Measurements from ENCODE around the gene CCDC43.
"Not testable (repeated sequence)": the region's sequence is repeated elsewhere in the genome, so short reads cannot be mapped to it uniquely, and the experiment has no call there.

Gene CCDC43, protein sequence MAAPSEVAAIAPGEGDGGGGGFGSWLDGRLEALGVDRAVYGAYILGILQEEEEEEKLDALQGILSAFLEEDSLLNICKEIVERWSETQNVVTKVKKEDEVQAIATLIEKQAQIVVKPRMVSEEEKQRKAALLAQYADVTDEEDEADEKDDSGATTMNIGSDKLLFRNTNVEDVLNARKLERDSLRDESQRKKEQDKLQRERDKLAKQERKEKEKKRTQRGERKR

DNA sequence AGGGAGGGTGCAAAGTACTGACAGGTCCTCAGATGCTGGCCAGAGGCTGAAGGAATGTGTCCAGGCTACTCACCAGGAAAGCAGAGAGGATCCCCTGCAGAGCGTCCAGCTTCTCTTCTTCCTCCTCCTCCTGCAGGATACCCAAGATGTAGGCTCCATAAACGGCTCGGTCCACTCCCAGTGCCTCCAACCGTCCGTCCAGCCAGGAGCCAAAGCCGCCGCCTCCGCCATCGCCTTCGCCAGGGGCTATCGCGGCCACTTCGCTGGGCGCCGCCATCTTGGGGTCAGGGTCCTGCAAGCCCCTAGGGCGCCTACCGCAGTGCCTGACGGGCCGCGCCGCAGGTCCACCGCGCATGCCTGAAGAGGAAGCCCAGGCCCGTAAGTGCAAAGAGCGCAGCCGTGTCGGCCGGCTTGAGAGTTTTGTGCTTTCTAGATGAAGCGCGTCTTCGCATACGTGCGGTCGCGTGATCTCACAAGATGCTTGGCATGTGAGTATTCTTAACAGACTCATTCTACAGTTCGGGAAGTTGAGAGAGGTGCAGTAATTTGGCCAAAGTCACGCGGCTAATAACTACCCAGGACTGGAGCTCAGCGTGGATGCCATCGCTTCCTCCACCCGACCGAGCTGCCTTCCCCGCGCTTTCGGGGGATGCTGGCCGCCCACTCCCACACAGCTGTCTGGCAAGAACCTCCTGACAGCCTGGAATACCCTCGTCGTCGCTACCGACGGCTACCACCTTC is at the start of gene CCDC43:
CCDC43 (minus strand) TSS at position 300 of the 741 bp plus-strand sequence; CDS start at position 277, 23 bp downstream.
- DNase-seq = peak; percentile 92

DNA sequence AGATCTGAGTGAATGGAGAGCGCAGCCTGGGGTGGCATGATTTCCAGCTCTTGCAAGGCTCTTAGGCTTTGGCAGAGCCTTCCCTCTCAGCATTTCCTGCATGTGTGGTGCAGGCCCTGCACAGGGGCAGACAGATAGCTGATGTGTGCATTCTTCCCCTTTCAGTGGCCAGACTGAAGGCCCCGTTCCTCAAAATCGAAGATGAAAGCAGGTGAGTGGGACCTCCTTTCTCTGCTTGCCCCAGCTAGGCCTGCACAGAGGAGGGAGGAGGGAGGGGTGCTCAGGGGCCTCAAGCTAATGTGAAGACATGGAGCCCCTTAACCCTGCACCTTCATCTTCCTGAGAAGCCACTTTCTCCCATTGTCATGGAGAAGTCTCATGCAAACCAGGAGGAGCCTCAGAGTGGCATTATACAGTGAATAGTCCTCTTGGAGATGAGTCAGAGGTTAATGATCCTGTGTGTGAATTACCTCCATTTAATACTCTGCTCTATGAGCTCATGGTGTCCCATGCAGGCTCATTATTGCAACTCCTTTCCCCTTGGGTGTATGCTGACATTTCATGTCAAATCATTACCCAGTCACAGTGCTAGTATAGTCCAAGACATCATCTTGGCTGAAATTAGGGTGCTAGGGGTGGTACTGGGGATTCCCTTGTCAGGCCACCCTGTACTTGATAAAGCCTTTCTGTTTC is 48.8 kb upstream of the CCDC43 start:
- DNase-seq = no peak

DNA sequence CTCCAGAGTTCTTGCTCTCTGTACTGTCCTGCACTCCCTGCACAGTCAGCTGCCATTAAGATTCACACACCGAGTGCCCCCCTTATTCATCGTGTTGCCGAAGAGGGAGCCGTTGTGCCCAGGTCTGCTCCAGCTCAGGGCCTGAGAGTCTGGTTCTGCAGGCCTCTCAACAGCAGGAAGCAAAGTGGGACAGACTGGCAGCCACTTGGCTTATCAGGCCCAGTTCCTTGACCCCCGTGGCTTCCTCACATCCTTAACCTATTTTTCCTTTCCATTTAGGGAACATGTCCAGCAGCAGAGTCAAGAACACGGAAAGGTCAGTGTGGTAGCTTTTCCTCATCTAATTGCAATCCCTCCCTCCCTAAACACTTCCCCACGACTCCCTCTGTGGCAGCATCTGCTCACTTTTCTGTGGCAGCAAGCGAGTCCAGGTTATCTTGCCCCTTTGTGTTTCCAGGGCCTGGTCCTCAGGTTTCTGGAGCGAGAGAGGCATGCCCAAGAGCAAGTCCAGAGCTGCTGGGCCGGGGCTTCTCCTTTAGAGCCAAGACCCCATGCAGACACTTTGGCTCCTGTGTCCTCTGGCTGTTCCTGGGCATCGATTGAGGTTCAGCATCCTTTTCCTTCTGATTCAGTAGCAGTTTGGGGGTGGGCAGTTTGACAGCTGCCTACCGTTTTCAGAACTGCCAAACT is 47.1 kb upstream of the CCDC43 start:
- no peak for DNase-seq

DNA sequence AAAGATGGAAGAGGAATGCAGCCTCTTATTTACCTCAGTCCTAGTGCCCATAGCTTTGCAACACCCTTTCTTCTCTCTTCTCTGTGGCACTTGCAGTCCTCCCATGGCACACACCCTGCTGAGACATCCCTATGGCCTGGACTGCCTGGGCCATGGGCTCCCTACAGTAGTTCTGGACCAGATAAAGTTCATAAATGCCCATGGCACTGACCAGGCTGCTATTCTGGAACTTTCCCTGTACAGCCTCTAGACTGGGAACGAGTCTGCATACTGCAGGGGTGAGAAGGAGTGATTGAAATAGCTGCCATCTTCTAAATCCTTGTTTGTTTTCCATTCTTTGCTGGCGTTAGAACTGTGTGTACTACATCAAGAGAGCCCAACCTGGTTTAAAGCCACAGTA is 44.7 kb upstream of the CCDC43 start:
- DNase-seq = no peak

DNA sequence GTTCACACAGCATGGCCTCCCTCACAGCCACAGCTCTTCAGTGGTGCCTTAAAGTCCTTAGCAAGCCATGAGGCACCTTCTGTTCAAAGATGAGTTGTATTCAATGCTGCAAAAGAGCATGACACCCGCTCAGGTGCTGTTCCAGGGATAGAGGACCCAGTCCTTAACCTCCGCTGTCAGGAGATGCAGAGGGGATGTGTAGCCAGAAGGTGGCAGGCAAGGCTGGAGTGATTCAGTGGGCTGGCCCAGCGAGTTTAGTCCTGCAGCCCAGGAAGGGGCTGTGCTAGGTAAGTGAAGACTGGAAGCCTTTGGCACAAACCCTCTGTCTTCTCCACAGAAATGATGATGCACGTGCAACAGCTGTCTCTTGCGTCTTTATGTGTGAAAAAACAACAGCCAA is 44.2 kb upstream of the CCDC43 start:
- no peak for DNase-seq

DNA sequence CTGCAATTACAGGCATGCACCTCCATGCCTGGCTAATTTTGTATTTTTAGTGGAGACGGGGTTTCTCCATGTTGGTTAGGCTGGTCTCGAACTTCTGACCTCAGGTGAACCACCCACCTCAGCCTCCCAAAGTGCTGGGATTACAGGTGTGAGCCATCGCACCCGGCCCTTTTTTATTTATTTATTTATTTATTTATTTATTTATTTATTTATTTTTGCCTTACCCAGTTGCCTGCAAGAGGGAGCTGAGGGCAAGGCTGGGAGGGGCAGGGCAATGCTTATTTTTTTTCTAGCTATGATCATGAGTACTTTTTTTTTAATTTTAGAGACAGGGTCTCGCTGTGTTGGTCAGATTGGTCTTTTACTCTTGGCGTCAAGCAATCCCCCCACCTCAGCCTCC is 36.5 kb upstream of the CCDC43 start:
- DNase-seq = not testable (repeated sequence)

DNA sequence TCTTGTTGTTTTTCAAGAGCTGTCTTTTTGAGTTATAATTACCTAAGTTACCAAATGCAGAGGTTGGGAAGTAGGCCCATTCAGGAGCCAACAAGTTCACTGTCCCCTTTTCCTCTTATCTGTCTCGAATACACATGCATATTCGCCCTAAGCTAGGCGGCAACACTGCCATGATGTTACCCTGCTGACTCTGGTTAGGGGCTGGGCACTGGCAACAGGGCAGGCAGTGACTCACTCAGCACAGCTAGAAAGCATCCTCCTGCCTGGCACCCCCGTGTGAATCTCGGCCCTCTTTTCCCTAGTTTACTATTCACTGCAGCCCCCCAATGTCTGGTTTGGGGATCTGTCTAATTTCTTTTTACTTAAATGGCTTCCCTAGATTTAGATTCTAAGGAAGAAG is 32.7 kb upstream of the CCDC43 start:
- no peak for DNase-seq

DNA sequence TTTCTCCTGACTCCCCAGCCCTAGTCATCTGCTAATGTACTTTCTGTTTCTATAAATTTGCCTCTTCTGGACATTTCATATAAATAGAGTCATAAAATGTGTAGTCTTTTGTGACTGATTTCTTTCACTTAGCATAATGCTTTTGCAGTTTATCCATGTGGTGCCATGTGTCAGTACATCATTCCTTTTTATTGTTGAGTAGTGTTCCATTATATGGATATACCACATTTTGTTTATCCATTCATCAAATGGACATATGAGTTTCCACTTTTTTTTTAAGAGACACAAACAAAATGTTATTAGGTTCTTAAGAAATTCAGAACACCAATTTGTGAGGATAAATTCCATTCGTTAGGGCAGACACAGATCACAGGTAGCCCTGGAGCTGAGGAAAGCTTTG is 29.9 kb upstream of the CCDC43 start:
- no peak for DNase-seq

DNA sequence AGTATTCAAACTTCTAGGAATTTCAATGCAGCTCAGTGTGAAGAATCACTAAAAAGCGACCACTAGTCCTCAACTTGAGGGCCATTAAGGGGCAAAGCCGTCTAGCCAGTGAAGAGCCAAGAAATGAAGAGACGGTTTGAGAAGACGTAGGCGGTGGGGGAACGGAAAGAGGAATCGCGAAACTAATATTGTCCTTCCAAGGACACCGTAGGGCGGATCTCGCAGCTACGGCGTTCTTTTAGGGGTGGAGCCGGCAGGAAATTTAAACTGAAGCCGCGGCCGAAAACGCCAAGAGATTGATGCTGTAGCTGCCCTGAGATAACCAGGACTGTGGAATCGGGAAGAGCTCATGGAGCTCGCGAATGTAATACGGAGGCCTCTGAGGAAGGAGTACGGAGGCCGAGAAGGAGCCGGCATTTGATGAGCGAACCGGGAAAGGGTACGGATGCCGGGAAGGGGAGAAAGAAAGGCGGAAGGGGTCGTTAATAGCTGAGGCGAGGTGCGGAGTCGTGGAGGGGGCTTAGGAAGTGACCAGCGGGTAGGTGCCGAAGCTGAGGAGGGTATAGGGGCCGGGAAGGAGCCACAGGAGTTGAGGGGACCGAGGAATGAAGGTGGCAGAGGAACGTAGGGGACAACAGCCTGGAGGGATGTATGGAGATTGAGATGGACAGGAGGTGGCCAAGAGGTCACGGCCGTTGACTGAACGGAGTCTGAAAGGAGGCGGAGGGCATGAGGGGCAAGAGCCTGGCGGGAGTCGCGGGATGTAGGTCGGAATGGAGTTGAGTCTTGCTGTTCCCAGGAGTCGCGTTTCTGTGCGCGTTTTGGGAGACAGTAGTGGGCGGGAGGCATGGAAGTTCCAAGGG is 19.1 kb upstream of the CCDC43 start, which contains the start of gene DBF4B:
DBF4B (plus strand) TSS at position 265 of the 863 bp plus-strand sequence; CDS start at position 421, 156 bp downstream.
- peak; percentile 83 for DNase-seq

DNA sequence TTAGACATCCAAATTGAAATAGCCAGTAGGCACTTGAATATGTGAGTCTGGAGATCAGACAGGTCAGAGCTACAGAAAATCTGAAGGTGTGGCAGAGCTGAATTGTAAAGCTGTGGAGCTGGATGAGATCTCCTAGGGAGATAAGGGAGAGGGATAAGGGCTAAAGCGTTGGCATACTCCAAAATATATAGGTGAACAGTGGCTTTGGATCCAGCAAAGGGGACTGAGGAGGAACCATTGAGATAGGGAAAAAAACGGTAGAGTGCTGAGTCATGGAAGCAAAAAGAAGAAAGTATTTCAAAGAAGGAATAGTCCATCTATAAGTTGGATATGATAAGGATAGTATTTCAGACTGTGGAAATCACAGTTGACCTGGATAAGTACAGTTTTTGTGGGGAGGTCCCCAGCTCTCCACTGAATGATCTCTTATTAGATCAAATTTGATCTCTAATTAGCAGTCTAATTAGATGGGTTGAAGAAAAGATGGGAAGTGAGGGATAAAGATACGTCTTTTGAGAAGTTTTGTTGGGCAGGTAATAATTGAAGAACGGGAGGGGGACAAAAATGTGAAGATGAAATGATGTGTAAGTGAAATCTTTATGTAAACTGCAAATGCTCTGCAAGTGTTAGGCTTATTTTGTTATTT is 18.3 kb upstream of the CCDC43 start:
- no peak for DNase-seq

DNA sequence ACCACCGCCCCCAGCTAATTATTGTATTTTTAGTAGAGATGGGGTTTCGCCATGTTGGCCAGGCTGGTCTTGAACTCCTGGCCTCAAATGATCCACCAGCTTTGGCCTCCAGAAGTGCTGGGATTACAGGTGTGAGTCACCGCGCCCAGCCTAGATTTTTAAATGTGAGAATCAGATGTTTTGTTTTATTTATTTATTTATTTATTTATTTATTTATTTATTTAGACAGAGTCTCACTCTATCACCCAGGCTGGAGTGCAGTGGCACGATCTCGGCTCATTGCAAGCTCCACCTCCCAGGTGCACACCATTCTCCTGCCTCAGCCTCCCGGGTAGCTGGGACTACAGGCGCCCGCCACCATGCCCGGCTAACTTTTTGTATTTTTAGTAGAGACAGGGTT is 10.7 kb upstream of the CCDC43 start:
- not testable (repeated sequence) for DNase-seq

DNA sequence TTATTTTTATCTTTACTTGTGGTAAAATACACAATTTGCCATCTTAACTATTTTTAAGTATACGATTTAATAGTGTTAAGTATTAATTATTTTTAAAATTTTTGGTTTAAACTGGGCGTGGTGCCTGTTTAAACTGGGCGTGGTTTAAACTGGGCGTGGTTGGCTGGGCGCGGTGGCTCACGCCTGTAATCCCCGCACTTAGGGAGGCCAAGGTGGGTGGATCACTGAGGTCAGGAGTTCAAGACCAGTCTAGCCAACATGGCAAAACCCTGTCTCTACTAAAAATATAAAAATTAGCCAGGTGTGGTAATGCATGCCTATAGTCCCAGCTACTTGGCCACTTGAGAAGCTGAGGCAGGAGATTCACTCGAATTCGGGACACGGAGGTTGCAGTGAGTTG is 4.0 kb upstream of the CCDC43 start:
- no peak for DNase-seq

DNA sequence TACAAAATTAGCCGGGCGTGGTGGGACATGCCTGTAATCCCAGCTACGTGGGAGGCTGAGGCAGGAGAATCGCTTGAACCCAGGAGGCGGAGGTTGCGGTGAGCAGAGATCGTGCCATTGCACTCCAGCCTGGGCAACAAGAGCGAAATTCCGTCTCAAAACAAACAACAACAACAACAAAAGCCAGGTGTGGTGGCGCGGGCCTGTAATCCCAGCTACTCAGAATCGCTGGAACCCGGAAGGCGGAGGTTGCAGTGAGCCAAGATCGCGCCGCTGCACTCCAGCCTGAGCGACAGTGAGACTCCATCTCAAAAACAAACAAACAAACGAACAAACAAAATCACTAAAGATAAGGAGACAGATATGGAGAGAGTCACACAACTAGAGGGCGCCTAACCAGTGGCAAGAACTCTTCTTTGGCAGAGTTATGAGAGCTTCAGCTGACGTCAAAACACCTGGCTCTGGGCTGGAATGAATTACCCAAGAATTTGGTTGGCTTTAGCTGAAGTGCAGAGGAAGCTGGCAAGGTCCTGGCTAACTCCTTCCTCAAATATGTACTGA is 1.2 kb upstream of the CCDC43 start:
- not testable (repeated sequence) for DNase-seq

DNA sequence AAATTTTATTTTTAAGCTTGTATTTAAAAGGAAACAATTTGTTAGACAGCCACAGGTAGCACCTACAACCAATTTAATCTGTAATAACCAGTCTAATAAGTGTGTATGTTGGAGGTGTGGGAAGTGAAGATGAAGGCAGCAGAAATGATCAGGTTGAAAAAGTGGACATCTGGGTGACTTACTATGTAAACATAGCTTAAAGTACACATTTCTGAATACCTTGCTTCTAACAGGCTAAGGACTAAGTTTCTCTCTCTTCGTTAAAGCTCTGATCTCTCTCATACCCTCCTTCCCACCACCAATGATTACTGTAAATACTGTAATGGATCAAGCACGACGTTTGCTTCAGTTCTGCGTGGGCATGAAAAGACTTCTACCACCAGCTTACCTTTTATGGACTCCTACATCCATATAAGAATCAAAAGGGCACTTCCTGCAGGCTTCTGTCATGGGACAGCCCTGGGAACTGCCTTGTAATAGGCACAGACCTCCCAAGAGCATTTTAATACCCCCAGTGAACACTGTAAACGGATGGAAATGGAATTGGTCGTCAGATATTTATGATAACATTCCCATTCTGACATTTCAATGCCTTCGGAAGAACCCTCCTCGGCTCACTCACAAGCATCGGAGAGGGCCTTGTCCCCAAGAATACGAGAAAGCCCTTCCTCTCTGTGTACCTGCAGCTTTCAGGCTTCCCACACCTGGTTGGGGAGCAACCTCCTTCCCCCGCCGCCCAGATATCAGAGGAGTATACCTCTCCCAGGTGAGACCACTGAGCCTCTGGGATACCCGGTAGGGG is 700 bp downstream of the CCDC43 start:
- no peak for DNase-seq

DNA sequence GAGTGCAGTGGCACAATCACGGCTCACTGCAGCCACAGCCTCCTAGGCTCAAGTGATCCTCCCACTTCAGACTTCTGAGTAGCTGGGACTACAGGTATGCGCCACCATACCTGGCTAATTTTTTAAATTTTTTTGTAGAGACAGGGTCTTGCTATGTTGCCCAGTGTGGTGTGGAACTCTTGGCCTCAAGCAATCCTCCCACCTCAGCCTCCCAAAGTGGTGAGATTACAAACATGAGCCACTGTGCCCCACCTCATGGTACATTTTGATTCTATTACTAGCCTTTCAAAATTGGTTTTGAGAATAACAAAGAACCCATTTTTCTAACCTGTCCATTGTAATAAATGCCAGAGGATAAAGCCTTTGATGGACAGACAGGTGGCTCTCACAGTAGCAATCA is 1.4 kb downstream of the CCDC43 start:
- DNase-seq = no peak

DNA sequence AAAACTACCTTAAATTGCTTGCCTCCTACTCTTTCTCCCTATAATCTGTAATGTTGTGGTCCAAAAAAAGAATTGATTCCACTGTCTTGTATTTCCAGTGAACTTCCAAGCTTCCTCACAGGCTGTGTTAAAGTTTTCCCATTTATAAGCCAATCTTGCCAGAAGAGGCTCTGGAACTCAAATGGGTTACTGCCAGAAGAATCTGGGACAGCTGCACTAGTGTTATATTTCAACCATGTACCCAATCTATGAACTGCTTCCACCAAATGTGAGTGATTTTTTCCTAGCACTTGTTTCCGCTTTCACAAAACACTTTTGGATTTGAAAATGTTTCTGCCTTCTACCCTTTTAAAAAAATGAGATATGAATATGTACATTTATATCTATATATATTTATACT is 1.8 kb downstream of the CCDC43 start:
- DNase-seq = no peak

DNA sequence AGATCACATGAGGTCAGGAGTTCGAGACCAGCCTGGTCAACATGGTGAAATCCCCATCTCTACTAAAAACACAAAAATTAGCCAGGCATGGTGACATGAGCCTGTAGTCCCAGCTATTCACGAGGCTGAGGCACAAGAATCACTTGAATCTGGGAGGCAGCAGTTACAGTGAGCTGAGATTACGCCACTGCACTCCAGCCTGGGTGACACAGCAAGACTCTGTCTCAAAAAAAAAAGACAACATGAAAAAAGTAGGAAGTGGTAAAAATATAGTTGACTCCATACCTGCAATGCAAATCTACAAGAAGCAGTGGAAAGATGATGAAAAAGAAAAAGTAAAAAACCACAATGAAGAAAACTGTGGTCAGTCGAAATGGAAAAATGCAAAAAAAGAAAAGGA is 6.3 kb downstream of the CCDC43 start:
- DNase-seq = not testable (repeated sequence)

DNA sequence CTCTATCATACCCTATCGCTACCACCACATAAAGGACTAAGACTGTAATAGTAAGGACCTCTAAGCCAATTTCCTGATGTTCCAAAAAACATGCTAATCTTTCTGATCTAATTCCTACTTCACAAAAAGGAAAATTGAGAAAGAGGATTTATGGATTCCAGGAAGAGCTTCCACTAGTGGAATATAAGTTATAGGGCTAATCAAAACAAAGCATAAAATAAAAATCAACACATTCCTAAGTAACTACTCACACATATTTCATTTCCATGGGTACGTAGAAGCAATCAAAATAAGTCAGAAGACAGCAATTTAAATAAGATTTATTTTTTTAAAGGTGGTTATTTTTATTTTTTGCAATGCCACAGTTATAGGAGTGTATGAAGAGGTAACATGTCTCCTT is 12.4 kb downstream of the CCDC43 start:
- no peak for DNase-seq

DNA sequence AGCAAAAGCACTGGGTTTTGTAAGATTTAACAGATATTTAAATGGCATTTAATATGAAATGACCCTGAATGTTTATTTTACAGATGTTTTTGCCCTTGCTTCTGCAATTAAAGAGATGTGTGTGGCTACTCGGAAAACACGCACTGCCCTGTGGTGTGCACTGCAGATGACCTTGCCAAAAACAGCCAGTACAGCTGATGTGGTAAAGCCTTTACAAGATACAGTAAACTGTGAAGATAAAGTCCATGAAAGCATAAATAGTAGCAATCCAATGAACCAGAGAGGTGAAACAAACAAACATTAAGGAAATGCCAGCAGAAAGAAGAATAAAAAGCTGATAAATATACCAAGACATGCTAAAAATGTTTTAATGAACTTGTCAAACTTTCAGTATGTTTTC is 15.7 kb downstream of the CCDC43 start:
- DNase-seq = no peak

DNA sequence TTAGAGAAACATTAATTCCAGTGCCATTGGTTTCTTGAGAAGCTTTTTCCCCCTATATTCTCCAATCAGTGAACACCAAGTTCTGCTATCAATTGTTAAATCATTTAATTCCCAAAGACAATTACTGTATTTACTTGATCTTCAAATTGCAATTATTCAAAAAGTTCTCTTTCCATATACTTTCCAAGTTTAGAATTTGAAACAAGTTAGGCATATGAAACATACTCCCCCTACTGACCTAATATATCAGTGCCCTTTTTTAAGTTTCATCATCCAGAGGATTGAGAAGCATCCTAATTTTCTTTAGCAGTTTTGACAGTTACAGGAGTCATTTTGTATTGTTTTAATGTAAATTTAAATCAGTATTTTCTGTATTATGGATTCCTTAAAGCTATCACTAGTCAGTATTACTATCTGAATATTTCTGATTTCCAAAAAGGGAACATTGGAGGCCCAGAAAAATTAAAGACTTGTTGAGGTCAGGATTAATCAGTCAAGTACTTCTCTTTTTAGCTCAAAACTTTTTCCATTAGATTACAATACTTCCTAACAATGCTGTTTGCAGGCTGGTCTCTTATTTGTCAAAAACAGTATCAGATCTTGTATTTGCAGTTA is 17.0 kb downstream of the CCDC43 start:
- DNase-seq = no peak
